T-helper 2 cell treated with Interferon-gamma antibody and Interleukin-4, amounts not matched to agents 100 ng/mL and 5 ng/mL, for 36 hours (primary cell): Measurements from ENCODE around the gene MGAT4B. TPM values are rescaled to one million over a fixed set of nuclear protein-coding genes. Genes with fewer than 3 reads are reported as not detected.

Experiments used
- intact Hi-C: fragments of 100-400 bp; cut with micrococcal nuclease; formaldehyde crosslinking; loops from one replicate; pipeline ENCODE4 v1.15.1; 2023
- total RNA-seq: library from RNA; stranded (reverse); gene quantifications from 2 replicates; pipeline ENCODE4 v1.2.3, GENCODE V29; 2022

The MGAT4B gene
- total RNA-seq, 1 donor from 2014 or later: 86.8 TPM

DNA sequence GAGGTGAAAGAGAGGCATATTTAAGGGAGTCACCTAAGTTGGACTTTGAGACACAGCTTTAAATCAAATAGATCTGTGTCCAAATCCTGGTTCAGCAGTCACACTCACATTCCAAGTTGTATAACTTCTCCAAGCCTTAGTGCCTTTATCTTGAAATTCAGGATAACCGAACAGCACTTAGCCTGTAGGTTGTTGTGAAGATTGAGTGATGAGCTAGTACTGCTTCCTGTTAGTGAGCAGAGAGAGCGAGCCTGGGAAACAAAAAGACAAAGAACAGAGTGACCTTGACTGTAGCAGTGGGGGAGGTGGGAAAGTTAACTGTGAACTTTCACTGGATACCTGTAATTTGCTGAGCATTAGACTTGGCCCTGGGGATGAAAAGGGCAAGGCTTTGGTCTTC is 51.6 kb downstream of the MGAT4B start:
- intact Hi-C loops: no loop called here

DNA sequence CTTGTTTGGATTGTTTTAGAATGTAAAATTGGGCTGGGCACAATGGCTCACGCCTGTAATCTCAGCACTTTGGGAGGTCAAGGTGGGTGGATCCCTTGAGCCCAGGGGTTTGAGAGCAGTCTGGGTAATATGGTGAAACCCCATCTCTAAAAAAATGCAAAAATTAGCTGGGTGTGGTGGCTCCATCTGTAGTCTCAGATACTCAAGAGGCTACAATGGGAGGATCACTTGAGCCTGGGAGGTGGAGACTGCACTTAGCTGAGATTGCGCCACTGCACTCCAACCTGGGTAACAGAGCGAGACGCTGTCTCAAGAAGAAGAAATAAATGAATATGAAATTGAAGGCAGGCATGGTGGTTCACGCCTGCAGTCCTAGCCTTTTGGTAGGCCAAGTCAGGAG is 52.7 kb downstream of the MGAT4B start:
- intact Hi-C loops: no loop called here

DNA sequence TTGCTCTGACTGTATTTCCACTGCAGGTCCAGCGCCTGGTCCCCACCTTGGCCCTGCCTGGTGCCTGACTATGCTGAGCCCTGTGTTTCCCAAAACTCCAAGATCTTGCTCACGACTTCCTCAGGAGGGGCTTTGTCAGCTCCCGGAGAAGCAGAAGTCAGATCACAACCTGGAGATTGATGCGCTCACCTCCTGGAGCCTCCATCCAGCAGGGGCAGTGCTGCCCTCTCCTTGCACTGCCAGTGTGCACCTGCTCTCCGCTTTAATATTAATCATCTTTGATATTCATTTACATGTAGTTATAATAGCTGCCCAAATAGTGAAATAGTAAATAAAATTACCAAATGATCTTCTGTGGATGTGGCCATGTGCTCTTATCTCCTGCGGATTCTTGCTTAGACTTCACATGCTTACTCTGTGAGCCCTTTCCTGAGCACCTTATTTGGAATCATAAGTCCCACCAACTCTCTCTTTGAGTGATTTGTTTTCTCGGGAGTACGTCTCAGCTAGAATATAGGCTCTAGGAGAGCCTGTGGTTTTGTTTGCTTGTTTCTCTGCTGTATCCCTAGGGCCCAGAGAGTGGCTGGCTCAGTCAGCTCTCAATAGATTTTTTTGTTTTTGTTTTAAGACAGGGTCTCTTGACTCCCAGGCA is 56.7 kb downstream of the MGAT4B start:
- intact Hi-C loops: no loop called here

DNA sequence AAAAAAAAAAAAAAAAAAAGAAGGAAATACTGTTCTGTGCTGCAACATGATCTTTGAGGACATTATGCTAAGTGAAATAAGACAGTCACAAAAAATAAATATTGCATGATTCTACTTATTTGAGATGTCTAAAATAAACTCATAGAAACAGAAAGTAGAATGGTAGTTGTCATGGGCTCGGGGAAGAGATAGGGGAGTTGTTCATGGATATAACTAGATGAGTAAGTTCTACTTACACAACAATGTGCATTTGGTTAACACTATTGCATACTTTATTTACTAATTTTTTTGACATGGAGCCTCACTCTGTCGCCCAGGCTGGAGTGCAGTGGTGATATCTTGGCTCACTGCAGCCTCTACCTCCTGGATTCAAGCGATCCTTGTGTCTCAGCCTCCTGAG is 58.9 kb downstream of the MGAT4B start:
- intact Hi-C loops: no loop called here

Other genes with a start within 250 kb of the MGAT4B start
- gene HNRNPH1, start 183.2 kb downstream of the MGAT4B start, total RNA-seq: 1,116 and 1,120 TPM in 2 replicates
- 0.32 and 0.57 TPM in 2 replicates for gene CBY3, start 125.8 kb downstream of the MGAT4B start, total RNA-seq
- 547 and 558 TPM in 2 replicates for gene CANX, start 107.9 kb downstream of the MGAT4B start, total RNA-seq
- 33.3 and 36.2 TPM in 2 replicates for gene MAML1, start 74.0 kb downstream of the MGAT4B start, total RNA-seq
- 2.3 and 3.1 TPM in 2 replicates for gene LTC4S, start 12.9 kb downstream of the MGAT4B start, total RNA-seq
- 105 and 120 TPM in 2 replicates for gene SQSTM1, start 14.0 kb upstream of the MGAT4B start, total RNA-seq
- gene MRNIP, start 52.0 kb upstream of the MGAT4B start, total RNA-seq: 18.7 and 21.0 TPM in 2 replicates
- gene TBC1D9B, start 101.0 kb upstream of the MGAT4B start, total RNA-seq: 91.9 and 95.0 TPM in 2 replicates